NB4 (cell line): ENCODE data around the gene ANKRD13B.

Experiments used
- MYC ChIP-seq: IDR thresholded peaks from 2 replicates; pipeline ENCODE4 v1.6.1; 2011; ENCODE audit warnings: low read depth, low read length
- POLR2A ChIP-seq: IDR thresholded peaks from 2 replicates; pipeline ENCODE4 v1.6.1; 2011; ENCODE audit warnings: mild to moderate bottlenecking; ENCODE audit not compliant: insufficient read length; ENCODE audit errors: extremely low read depth
- TF ChIP-seq, protein P1 (sequence below): IDR thresholded peaks from one replicate; pipeline ENCODE4 v1.5.1; 2012; ENCODE audit warnings: low read depth, low read length
- TF ChIP-seq, protein P2 (sequence below): IDR thresholded peaks from 2 replicates; pipeline ENCODE4 v1.6.1; 2011; ENCODE audit warnings: low read depth, low read length

GRCh38 chr17:29570521-29570920 lies 22.4 kb upstream of the ANKRD13B start:
- TF ChIP-seq POLR2A (no peak), MYC (no peak)
- TF ChIP-seq, protein P1, sequence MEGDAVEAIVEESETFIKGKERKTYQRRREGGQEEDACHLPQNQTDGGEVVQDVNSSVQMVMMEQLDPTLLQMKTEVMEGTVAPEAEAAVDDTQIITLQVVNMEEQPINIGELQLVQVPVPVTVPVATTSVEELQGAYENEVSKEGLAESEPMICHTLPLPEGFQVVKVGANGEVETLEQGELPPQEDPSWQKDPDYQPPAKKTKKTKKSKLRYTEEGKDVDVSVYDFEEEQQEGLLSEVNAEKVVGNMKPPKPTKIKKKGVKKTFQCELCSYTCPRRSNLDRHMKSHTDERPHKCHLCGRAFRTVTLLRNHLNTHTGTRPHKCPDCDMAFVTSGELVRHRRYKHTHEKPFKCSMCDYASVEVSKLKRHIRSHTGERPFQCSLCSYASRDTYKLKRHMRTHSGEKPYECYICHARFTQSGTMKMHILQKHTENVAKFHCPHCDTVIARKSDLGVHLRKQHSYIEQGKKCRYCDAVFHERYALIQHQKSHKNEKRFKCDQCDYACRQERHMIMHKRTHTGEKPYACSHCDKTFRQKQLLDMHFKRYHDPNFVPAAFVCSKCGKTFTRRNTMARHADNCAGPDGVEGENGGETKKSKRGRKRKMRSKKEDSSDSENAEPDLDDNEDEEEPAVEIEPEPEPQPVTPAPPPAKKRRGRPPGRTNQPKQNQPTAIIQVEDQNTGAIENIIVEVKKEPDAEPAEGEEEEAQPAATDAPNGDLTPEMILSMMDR: no peak
- TF ChIP-seq, protein P2, sequence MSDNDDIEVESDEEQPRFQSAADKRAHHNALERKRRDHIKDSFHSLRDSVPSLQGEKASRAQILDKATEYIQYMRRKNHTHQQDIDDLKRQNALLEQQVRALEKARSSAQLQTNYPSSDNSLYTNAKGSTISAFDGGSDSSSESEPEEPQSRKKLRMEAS: no peak
